Calu3 (cell line): ENCODE measurements around the gene ERICH3. TPM values are rescaled to one million over a fixed set of nuclear protein-coding genes. Genes with fewer than 3 reads are reported as not detected.

Experiments
- BruUV-seq: library from RNA; stranded (reverse); fragments of 400-500 nt; replicated peaks from 2 replicates; lab custom pipeline; 2021; lab: Mats Ljungman, UMichigan
- CTCF ChIA-PET: fragments of 300-600 bp; sonication (Branson Sonifier 250); formaldehyde crosslinking; loops from one replicate; lab custom pipeline; 2022; ENCODE audit warnings: antibody characterized with exemption; lab: Charles Lee
- DNase-seq: peaks from one replicate; pipeline ENCODE4 v3.0.0; 2022
- H3K27ac Mint-ChIP-seq: one replicate; pipeline ENCODE4 v1.8.0; 2022; ENCODE audit warnings: mixed read lengths; ENCODE audit not compliant: unreplicated experiment
- H3K27me3 Mint-ChIP-seq: one replicate; pipeline ENCODE4 v1.8.0; 2022; ENCODE audit warnings: mixed read lengths; ENCODE audit not compliant: unreplicated experiment
- H3K36me3 Mint-ChIP-seq: one replicate; pipeline ENCODE4 v1.8.0; 2022; ENCODE audit warnings: mild to moderate bottlenecking, moderate library complexity, mixed read lengths; ENCODE audit not compliant: insufficient read depth, unreplicated experiment
- H3K4me1 Mint-ChIP-seq: one replicate; pipeline ENCODE4 v1.8.0; 2022; ENCODE audit warnings: mild to moderate bottlenecking, low read depth, mixed read lengths; ENCODE audit not compliant: unreplicated experiment
- H3K4me3 Mint-ChIP-seq: one replicate; pipeline ENCODE4 v1.8.0; 2022; ENCODE audit warnings: mild to moderate bottlenecking, low read depth, moderate library complexity, mixed read lengths; ENCODE audit not compliant: unreplicated experiment
- H3K9me3 Mint-ChIP-seq: one replicate; pipeline ENCODE4 v1.8.0; 2022; ENCODE audit warnings: low read depth, mixed read lengths; ENCODE audit not compliant: unreplicated experiment
- CTCF ChIP-seq: fragments of 200-600 bp; IDR thresholded peaks from one replicate; pipeline ENCODE4 v1.8.0; 2022; ENCODE audit warnings: antibody characterized with exemption; ENCODE audit not compliant: unreplicated experiment
- intact Hi-C: fragments of 100-400 bp; cut with micrococcal nuclease; formaldehyde crosslinking; loops from one replicate; pipeline ENCODE4 v1.10.0; 2022; ENCODE audit not compliant: unreplicated experiment
- total RNA-seq: library from RNA; stranded (reverse); gene quantifications from 2 replicates; pipeline ENCODE4 v1.2.3, GENCODE V29; 2022

Gene ERICH3
- total RNA-seq, 1 experiment from 2014 or later, result 0.35 TPM

- Mint-ChIP-seq H3K27me3 (no peaks in the 10 kb centered on the region), H3K4me1 (no peaks in the 10 kb centered on the region), H3K4me3 (no peak overlapping the region), H3K9me3 (no peaks in the 10 kb centered on the region), H3K36me3 (no peaks in the 10 kb centered on the region), H3K27ac (no peak overlapping the region)
- BruUV-seq, result no TSS peak
- intact Hi-C loops, result no loop called here
- CTCF ChIA-PET, result no interaction called here
- no peak for DNase-seq
- no peak for TF ChIP-seq CTCF
Observed at GRCh38 chr1:74620242-74620641, 53.4 kb downstream of the ERICH3 start.

GRCh38 chr1:74618974-74619373 is 54.6 kb downstream of the ERICH3 start:
- no peaks in the 10 kb centered on the region for H3K4me1 Mint-ChIP-seq
- CTCF ChIA-PET, result no interaction called here
- no peak overlapping the region for H3K4me3 Mint-ChIP-seq
- H3K27ac Mint-ChIP-seq, result no peak overlapping the region
- intact Hi-C loops, result no loop called here
- no peaks in the 10 kb centered on the region for H3K27me3 Mint-ChIP-seq
- H3K9me3 Mint-ChIP-seq, result no peaks in the 10 kb centered on the region
- DNase-seq, result no peak
- no peaks in the 10 kb centered on the region for H3K36me3 Mint-ChIP-seq
- no peak for TF ChIP-seq CTCF
- BruUV-seq, result no TSS peak

- intact Hi-C loops, result no loop called here
Observed at GRCh38 chr1:74613894-74614293, 59.7 kb downstream of the ERICH3 start.

GRCh38 chr1:74611887-74612286 is 61.7 kb downstream of the ERICH3 start:
- Mint-ChIP-seq H3K4me3 (no peak overlapping the region), H3K4me1 (no peaks in the 10 kb centered on the region), H3K27ac (no peak overlapping the region), H3K9me3 (no peaks in the 10 kb centered on the region), H3K36me3 (no peaks in the 10 kb centered on the region), H3K27me3 (no peaks in the 10 kb centered on the region)
- intact Hi-C loops, result no loop called here
- no TSS peak for BruUV-seq
- no peak for TF ChIP-seq CTCF
- CTCF ChIA-PET, result no interaction called here
- no peak for DNase-seq

More at GRCh38 chr1:74613894-74614293, 59.7 kb downstream of the ERICH3 start:
- Mint-ChIP-seq H3K4me1 (no peaks in the 10 kb centered on the region), H3K27ac (no peak overlapping the region), H3K36me3 (no peaks in the 10 kb centered on the region), H3K9me3 (no peaks in the 10 kb centered on the region), H3K4me3 (no peak overlapping the region), H3K27me3 (no peaks in the 10 kb centered on the region)
- TF ChIP-seq CTCF, result no peak
- CTCF ChIA-PET, result interaction anchor here (0.7 kb wide), 2 partner anchors 243 to 759 kb away, joined by 3 to 5 read pairs; no protein-coding TSS in a partner anchor
- no peak for DNase-seq
- BruUV-seq, result no TSS peak
